Stimulated activated CD8-positive, alpha-beta memory T cell treated with anti-CD3 and anti-CD28 coated beads, Interleukin-4, amount 100 ng/mL, for 24 hours (primary cell): ENCODE results near the gene DOC2A.

ENCODE experiments used
- DNase-seq: peaks from one replicate; pipeline ENCODE4 v3.0.0-alpha.2; 2020; ENCODE audit warnings: low read depth

Gene DOC2A

GRCh38 chr16:30005341-30006094 lies 5.3 kb downstream of the DOC2A start:
- no peak for DNase-seq

GRCh38 chr16:30004811-30005242 lies 6.0 kb downstream of the DOC2A start:
- no peak for DNase-seq

- DNase-seq: no peak
Measured at GRCh38 chr16:30004424-30004776, 6.4 kb downstream of the DOC2A start.

- no peak for DNase-seq
Measured at GRCh38 chr16:30003670-30004423, 7.0 kb downstream of the DOC2A start.

- DNase-seq: no peak
Measured at GRCh38 chr16:30002614-30003346, 8.0 kb downstream of the DOC2A start.

- no peak for DNase-seq
Measured at GRCh38 chr16:30000735-30001631, 9.8 kb downstream of the DOC2A start.

GRCh38 chr16:29999605-30000004 lies 11.2 kb downstream of the DOC2A start:
- no peak for DNase-seq

GRCh38 chr16:29996766-29997250 lies 14.0 kb downstream of the DOC2A start:
- no peak for DNase-seq

- peak; percentile 100 for DNase-seq
Measured at GRCh38 chr16:29995911-29996765, 14.7 kb downstream of the DOC2A start, which contains the start of gene INO80E. Gene INO80E, plus strand, starts transcription at chr16:29996241. Its CDS starts 70 bp downstream, at chr16:29996311.

- peak; percentile 83 for DNase-seq
Measured at GRCh38 chr16:29995324-29995910, 15.4 kb downstream of the DOC2A start, which contains the start of gene HIRIP3. Gene HIRIP3, minus strand, starts transcription at chr16:29995617. Its CDS starts 12 bp downstream, at chr16:29995605.

- DNase-seq: peak; percentile 63
Measured at GRCh38 chr16:29994600-29995323, 16.1 kb downstream of the DOC2A start.

- DNase-seq: no peak
Measured at GRCh38 chr16:29993903-29994599, 16.8 kb downstream of the DOC2A start.

GRCh38 chr16:29993191-29993902 lies 17.5 kb downstream of the DOC2A start:
- DNase-seq: no peak

- DNase-seq: no peak
Measured at GRCh38 chr16:29992344-29992967, 18.4 kb downstream of the DOC2A start.

GRCh38 chr16:29991571-29991904 lies 19.3 kb downstream of the DOC2A start:
- no peak for DNase-seq

GRCh38 chr16:29990883-29991570 lies 19.8 kb downstream of the DOC2A start:
- DNase-seq: no peak

GRCh38 chr16:29990034-29990433 lies 20.8 kb downstream of the DOC2A start:
- no peak for DNase-seq
